GM19438 (cell line): ENCODE results near the gene EGFLAM.

Experiments
- ATAC-seq: cut with Tn5 transposase; IDR thresholded peaks from one replicate; pipeline ENCODE4 v1.9.1; 2021; ENCODE audit warnings: low read depth; ENCODE audit not compliant: unreplicated experiment

EGFLAM gene

GRCh38 chr5:38442247-38442573, 183.9 kb downstream of the EGFLAM start:
- no peak for ATAC-seq

DNA sequence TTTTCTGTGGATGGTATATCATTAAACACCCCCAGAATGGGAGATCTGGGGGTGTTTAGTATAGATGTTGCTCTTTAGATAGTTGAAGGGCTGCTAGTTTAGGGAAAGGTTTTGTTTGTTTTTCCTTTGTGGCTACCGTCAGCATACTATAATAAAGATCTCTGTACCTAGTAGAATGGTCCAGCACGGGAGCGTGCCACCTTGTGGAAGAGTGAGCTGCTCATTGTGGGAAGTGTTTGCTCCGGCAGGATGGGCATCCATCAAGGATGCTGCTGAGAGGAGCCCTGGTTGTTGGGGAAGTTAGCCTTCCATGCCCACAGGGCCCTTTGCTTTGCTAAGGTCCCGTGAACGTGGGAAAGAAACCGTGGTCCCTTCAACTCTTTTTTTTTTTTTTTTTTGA, 185.0 kb downstream of the EGFLAM start:
- ATAC-seq = no peak

DNA sequence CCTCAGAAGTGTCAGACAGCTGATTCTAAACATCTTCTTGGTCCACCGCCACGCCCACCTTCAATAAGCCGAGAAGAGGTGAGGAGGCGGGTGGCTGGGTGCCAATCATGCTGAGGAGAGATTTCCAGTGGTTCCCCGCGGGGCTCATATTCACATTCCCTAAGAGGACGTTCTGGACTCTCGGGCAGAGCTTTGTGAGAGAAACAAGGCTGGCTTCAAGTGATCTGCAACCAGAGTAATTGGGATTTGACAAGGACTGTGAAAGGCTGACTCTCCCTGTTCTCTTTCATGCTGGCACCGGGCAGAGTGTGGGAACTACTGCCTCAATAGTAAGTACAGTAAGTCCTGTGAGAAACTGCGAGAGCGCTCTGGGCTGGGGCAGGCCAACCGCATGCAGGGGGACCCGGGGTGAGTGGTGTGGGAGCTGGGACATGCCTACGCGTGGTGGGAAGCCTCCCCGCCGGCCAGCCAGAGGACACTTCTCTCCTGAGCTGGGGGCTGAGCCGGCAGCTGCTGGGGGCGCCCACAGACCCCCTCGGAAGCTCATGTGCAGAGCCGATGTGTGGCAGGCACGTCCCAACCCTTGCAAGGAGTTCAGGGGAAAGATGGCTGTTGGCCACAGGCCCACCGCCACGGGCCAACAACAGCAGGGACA, 187.1 kb downstream of the EGFLAM start:
- no peak for ATAC-seq

GRCh38 chr5:38446029-38446522, 187.7 kb downstream of the EGFLAM start:
- no peak for ATAC-seq

- ATAC-seq = no peak
Observed at GRCh38 chr5:38447056-38447455, 188.7 kb downstream of the EGFLAM start.

DNA sequence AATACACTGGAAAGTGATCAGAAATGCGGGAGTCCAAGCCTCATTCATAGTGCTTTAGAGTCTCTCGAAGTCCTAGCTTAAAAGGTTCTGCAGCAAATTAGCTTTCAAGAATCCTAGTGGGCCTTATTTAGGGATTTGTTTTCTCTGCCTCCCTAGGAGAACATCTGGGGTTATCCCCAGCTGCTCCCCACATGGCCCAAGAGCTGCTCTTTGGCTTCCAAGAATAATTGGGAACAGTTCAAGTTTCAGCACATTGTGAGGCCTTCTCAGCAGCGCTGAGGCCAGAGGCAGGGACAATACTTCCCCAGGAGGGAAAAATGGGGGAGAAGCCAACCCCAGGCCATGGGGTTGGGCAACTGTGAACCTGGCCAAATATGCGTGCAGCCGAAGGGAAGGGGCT, 189.4 kb downstream of the EGFLAM start:
- ATAC-seq = no peak

DNA sequence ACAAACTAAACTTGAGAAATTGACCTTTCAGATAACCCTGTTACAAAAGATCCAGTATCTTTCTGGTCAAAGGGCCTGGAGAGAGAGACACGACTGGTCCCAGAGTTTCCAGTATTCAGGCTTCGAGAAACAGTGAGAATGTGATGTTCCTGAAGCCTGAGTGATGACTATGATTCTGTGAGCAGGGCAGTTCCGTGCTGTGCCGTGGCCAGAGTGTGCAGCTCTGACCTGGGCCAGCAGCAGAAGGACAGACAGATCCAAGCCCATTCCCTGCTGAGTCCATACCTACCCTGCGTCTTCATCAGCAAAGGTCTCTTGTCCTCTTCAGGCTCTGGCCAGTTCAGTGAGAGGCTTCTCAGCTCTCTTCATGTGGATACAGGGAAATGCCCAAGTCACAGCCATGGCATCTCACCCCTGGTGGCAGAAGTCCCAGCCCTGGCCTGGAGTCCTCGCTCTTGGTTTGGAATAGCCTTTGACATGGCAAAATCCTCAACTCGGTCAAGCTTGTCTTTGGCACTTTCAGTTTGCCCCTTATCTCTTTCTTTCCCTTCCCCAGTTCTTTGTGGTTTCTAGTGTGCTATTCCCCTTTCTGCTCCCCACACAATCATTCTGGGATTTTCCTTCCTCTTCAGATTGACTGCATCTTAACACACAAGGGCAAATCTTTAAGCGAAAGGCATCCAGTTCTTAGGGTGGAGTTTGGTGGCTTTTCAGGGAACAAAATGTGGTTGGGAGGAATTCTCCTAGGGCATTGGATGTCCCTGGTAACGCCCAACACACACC, 190.4 kb downstream of the EGFLAM start:
- no peak for ATAC-seq

GRCh38 chr5:38450627-38451026, 192.3 kb downstream of the EGFLAM start:
- ATAC-seq = no peak

DNA sequence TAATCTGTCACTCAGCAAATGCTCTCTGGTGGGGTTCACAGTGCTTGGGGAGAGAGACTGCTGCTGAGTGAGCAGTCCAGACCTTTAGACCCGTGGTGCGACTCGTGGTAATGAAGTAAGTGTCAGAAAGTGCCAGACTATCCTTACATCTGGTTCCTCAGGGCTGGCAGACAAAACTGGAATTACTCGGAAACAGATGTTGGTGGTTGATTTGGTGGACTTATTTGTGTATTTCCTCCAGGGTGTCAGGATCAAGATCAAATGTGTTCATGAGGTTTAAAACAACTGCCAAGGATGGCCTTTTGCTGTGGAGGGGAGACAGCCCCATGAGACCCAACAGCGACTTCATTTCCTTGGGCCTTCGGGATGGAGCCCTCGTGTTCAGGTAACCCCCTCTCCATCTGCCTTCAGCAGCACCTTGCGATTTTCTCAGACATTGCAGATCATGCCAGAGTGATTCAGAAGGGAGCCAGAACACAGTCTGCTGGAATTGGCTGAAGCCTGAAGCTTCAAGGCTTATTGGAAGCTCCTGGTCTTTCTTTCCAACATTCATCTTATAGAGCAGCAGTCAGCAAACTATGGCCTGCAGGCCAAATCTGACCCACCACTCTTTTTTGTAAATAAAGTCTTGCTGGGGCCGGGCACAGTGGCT, 192.8 kb downstream of the EGFLAM start:
- ATAC-seq = no peak

GRCh38 chr5:38452201-38452600, 193.8 kb downstream of the EGFLAM start:
- ATAC-seq = no peak

GRCh38 chr5:38453506-38453905, 195.1 kb downstream of the EGFLAM start:
- ATAC-seq = peak; percentile 97

DNA sequence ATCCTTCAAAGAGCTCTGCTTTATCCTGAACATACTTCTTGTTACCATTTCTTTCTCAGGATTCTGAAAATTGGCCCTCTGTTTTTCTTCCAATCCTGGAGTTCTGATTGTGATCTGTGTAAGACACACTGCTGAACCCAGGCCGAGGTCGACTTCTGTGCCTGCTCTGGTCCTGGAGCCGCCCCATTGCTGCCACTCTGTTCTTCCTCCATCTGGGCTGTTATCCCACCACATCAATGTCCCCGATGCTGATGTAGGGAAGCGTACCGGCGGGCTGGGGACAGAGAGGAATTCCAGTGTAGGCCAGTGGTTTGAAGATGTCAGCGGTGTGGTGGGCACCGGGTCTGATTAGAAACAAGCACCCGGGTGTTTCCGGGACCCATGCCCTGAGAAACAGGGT, 195.6 kb downstream of the EGFLAM start:
- ATAC-seq = peak; percentile 9

GRCh38 chr5:38455796-38456330, 197.5 kb downstream of the EGFLAM start:
- ATAC-seq = peak; percentile 56

DNA sequence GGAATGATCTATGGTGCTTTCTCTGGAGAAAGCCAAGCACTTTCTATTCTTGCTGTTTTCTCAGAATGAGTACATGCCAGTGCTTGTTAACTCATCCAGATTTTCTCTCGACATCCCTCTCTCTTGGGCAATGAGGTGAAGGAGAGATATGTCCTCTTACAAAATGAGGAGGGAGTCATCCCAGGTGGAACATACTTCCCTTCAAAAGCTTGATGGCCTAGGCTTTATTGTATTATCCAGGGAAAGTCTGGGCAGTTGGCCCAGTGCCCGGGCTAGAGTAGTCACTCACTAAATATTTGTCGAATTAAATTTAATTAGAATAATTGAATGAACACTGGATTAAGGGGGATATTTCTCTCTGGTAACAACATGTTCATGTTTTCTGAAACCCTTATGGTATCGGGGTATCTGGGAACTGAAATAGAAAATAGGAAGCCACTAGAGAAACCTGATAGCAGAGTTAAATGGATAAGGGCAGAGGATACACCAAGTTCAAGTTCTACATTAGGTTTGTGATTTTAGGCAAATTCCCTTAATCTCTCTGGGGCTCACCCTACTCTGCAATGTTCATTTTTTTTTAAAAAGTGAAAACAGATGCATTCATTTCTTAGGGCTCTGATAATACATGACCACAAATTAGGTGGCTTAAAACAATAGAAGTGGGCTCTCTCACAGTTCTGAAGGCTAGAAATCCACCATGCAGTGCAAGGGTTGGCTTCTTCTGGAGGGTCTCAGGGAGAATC, 198.5 kb downstream of the EGFLAM start:
- no peak for ATAC-seq

DNA sequence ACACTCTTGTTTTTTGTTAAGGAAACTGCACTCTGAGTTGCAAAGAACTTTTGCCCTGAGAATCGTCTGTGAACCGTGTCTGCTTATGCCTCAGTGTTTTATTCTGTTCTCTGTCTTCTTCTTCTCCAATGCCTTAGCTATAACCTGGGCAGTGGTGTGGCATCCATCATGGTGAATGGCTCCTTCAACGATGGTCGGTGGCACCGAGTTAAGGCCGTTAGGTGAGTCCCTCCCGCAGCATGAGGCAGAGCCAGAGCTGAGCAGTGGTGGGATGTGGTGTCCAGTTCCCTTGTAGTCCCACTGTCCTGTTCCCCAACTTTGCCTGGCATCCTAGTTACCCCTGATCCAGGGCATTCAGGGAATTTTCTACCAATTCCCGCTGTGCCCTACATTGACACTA, 199.8 kb downstream of the EGFLAM start:
- no peak for ATAC-seq

- ATAC-seq = no peak
Observed at GRCh38 chr5:38462976-38463633, 204.7 kb downstream of the EGFLAM start.

GRCh38 chr5:38463634-38464521, 205.5 kb downstream of the EGFLAM start:
- ATAC-seq = no peak

- ATAC-seq = no peak
Observed at GRCh38 chr5:38465061-38465460, 206.7 kb downstream of the EGFLAM start.

GRCh38 chr5:38465702-38466423, 207.5 kb downstream of the EGFLAM start:
- ATAC-seq = no peak
